Fibroblast of gingiva (primary cell): Measurements from ENCODE around the gene ERLIN1.
A peak's percentile ranks its signal among the peaks of the same experiment; 100 is the strongest.

ENCODE experiments used
- DNase-seq: peaks from one replicate; pipeline ENCODE4 v3.0.0-alpha.2; 2011; ENCODE audit warnings: low read depth

Gene ERLIN1

DNA sequence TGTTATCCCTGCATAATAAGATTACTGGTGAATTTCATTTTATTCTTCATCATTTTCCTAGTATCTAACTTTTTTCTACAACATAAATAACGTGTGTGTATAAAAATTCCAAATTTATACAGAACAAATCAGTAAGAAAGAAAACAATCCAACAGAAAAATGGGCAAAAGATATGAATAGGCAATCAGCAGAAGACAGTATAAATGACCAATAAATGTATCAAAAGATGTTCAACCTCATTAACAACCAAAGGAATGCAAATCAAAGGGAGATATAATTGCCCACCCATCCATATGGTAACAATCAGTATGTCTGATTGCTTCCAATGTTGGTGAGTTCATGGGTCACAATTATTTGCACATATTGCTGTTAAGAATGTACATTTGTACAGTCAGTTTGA, 13.5 kb downstream of the ERLIN1 start:
- no peak for DNase-seq

DNA sequence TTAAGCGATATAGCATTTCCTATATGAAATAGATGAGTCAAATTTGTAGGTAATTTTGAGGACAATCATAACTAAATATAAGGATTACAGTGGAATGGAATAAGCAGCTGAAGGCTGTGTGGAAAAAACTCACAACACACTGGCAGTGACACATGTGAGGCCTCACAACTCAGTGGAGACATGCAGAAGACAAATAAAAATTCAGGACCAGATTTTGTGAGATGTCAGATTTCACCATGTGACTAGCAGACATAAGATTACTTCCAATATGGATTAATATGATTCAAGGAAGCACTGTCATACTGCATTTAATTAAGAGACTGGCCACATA, 17.6 kb downstream of the ERLIN1 start:
- DNase-seq: no peak

DNA sequence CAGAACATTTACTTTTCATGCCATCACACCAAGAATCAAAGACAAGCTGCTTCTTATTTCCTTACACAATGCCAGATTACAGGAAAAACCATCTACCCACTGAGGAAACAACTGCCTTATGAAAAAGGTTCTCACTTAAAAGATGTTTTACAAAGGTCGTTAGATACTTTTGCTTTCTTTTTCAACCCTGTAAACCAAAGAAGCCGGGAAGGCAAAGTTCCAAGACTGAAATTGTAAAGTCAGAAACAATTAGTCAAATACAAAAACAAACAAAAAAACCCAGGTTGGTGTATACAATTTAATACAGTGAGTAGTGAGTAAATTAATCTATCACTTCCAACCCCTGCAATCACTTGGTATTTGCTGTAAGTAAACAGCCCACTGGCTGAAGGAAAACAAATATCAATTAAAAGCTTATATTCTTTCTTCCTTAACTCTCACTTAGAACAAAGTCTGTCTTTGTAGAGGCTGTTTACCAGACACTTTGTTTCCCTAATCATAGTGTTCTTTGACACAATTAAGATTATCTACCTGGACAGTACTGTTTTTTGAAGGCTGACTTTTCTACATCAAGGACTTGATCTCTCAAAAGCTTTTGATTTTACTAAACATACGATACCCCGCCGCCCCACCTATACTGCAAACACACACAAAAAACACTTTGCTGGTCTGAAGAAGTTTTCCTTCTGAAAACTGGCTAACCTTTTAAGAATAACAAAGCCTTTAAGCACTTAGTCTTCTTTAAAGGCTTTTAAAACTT, 18.1 kb downstream of the ERLIN1 start:
- peak; percentile 14 for DNase-seq

- no peak for DNase-seq
Observed at GRCh38 chr10:100163704-100164621, 21.9 kb downstream of the ERLIN1 start.

DNA sequence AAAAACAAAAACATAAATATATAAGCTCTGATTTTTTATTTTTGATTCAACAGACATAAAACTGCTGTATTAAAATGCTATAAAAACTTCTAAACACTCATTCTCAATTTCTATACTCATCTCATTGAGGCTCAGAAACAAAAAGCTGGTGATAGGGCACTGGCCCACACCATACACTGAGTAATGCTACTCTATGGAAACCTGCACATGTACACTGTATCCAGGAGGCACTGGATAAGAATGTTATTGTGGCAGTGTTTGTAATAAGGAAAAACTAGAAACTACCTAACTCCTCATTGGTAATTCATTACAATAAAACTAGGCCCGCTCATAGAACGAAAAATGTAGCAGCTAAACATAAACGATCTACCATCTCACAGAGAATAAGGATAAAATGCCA, 23.1 kb downstream of the ERLIN1 start:
- no peak for DNase-seq

DNA sequence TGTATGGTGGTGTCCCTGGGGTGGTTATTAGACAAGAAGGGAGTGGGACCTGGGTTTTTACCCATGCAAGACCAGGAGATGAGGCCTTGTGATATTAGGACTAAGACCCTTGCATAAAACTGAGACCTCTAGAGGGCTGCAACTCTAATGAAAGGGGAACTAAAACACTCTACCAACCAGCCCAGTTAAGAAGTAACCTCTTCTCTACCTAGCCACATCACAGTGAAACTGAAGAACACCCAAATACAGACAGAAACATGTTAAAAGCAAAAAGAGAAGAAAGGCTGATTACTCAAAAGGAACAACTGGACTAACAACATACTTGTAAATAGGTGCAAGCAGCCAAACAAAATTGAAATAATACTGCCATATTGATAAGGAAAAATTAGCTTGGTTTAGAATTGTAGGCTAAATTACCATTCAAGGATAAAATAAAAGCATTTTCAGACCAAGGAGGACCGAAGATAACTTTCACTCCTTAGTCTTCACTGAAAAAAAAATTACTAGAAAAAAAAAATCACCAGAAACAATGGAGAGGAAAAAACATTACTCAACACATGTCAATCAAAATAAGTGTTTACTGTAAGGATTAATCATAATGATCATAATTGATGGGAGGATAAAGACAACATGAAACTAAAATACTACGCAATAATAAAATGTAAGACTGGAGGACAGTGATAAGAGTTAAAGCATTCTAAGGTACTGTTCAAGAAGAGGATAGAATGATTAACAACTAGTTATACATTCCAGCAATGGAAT, 27.6 kb downstream of the ERLIN1 start:
- no peak for DNase-seq

- no peak for DNase-seq
Observed at GRCh38 chr10:100157156-100157555, 28.7 kb downstream of the ERLIN1 start.

DNA sequence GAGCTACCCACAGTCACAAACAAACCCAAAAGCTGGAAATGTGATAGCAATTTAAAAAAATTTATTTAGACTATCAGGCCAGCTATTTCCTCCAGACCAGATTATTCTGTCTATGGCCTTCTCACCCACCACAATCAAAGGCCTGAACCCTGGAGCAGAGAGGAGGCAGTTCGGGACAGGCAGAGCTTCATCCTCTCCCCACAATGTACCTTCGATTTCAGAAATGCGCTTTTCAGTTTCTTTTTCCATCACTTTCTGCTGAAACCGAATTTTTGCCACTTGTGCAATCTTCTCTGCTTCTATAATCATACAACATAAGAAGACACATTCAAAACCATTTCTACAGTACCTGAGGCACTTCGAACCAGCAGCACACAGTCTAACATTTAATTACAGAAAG, 29.9 kb downstream of the ERLIN1 start:
- no peak for DNase-seq

- DNase-seq: no peak
Observed at GRCh38 chr10:100154666-100155065, 31.2 kb downstream of the ERLIN1 start.

GRCh38 chr10:100153239-100153825, 32.5 kb downstream of the ERLIN1 start:
- DNase-seq: no peak

- DNase-seq: no peak
Observed at GRCh38 chr10:100151723-100152300, 34.0 kb downstream of the ERLIN1 start.

- DNase-seq: no peak
Observed at GRCh38 chr10:100148353-100149211, 37.2 kb downstream of the ERLIN1 start.

GRCh38 chr10:100146875-100147650, 38.8 kb downstream of the ERLIN1 start:
- DNase-seq: peak; percentile 54

GRCh38 chr10:100146398-100146797, 39.4 kb downstream of the ERLIN1 start:
- DNase-seq: no peak

GRCh38 chr10:100143756-100144155, 42.1 kb downstream of the ERLIN1 start:
- DNase-seq: no peak

- DNase-seq: no peak
Observed at GRCh38 chr10:100141446-100142087, 44.3 kb downstream of the ERLIN1 start.

GRCh38 chr10:100140070-100140469, 45.8 kb downstream of the ERLIN1 start:
- DNase-seq: no peak

GRCh38 chr10:100138921-100139496, 46.8 kb downstream of the ERLIN1 start:
- peak; percentile 14 for DNase-seq

DNA sequence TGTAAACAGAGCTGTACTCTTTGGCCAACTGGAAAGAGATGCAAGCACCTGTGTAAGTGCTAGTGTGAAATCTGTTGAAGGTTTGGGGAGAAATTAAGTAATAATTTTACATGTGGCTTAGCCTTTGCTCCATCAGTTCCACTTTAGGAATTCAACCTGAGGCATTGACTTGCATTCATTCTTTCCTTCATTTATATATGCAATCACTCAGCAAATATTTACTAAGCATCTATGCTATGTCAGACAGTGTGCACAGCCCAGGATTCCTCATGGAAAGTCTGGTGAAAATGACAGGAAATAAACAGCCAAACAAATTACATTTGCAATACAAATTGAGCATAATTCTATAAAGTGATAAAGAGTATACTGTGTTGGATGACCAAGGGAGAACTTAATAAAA, 50.3 kb downstream of the ERLIN1 start:
- DNase-seq: no peak
